ENCODE data around the gene PSMB2. TPM values are rescaled to one million over a fixed set of nuclear protein-coding genes. Genes with fewer than 3 reads are reported as not detected.

The PSMB2 gene
- total and polyA plus RNA-seq, 2 of the 8 experiments (the other 6 are each of a cell fraction or from before 2014, with no cell fraction given), result 91.4 to 101 TPM

- POLR2A ChIA-PET (ENCODE audit: partially characterized antibody), result interaction anchor here (1.1 kb wide), 1 partner anchor 9 kb away, joined by 4 read pairs; no protein-coding TSS in a partner anchor
Observed at GRCh38 chr1:35650416-35650815, 9.1 kb upstream of the PSMB2 start.

More at GRCh38 chr1:35650416-35650815, 9.1 kb upstream of the PSMB2 start:
- H4K91ac ChIP-seq (replicated peaks; ENCODE audit: insufficient read length, low read length), result no peak overlapping the region
- H3K56ac ChIP-seq (replicated peaks; ENCODE audit: insufficient read length, low read depth, low read length), result no peak overlapping the region
- H2BK12ac ChIP-seq (ENCODE audit: low read depth, low read length), result no peak overlapping the region
- no peak overlapping the region for H2AFZ ChIP-seq (ENCODE audit: low read length)
- H3K79me1 ChIP-seq (ENCODE audit: low read depth, low read length), result no peaks in the 10 kb centered on the region
- H3K4me1 ChIP-seq (replicated peaks in 1 of 4; ENCODE audit: control insufficient read depth in 3 of 4, insufficient read depth in 4 of 4, low read length in 3 of 4), result no peaks in the 10 kb centered on the region
- H2BK15ac ChIP-seq (ENCODE audit: low read length), result no peak overlapping the region
- H4K20me1 ChIP-seq (replicated peaks in 1 of 2; ENCODE audit: control insufficient read depth in 1 of 2, insufficient read depth in 2 of 2, low read length in 2 of 2), result no peaks in the 10 kb centered on the region
- no peak for FAIRE-seq
- no peak overlapping the region for H3K4ac ChIP-seq (replicated peaks; ENCODE audit: insufficient read length, low read depth, low read length)
- no peak overlapping the region for H3K18ac ChIP-seq (ENCODE audit: extremely low read depth, low read length)
- CTCF ChIA-PET (ENCODE audit: partially characterized antibody), result interaction anchor here (1.5 to 2.9 kb wide), 2 partner anchors 65 to 77 kb away, joined by 4 to 18 read pairs; no protein-coding TSS in a partner anchor
- no peaks in the 10 kb centered on the region for H3K23me2 ChIP-seq (ENCODE audit: low read depth, low read length)
- no peaks in the 10 kb centered on the region for H3K36me3 ChIP-seq (ENCODE audit: control insufficient read depth in 2 of 4, insufficient read depth in 4 of 4, low read length in 3 of 4)
- no peak for DNase-seq (ENCODE audit: low read depth in 1 of 2, low spot score in 2 of 2)
- no peak overlapping the region for H3K14ac ChIP-seq (ENCODE audit: insufficient read length)
- no peak overlapping the region for H4K8ac ChIP-seq (ENCODE audit: extremely low read depth, insufficient read depth, low read length)
- H3K27me3 ChIP-seq (replicated peaks in 1 of 4; ENCODE audit: control insufficient read depth in 3 of 4, extremely low read depth in 1 of 4, insufficient read depth in 3 of 4, low read length in 3 of 4), result peaks cover 0 to 2% (median 0%) of the 10 kb centered on the region in 4 experiments; a peak in 2 of 7 replicates
- no peak overlapping the region for H3K23ac ChIP-seq (ENCODE audit: insufficient read length)
- no peaks in the 10 kb centered on the region for H3K79me2 ChIP-seq (ENCODE audit: control insufficient read depth in 1 of 2, insufficient read depth in 2 of 2, low read length in 2 of 2)
- no peak overlapping the region for H4K5ac ChIP-seq (ENCODE audit: insufficient read length, low read depth, low read length)
- 85% methylated on average over 3 of the region's 3 CpGs; no CpG with 5 or more reads in 1 of the 2 experiments for WGBS, 2 experiments (ENCODE audit: extremely low coverage in 1 of 2, insufficient coverage in 1 of 2, insufficient read length in 1 of 2, insufficient replicate concordance in 2 of 2, low coverage in 1 of 2, low lambda C conversion rate in 2 of 2, missing lambda C conversion rate in 1 of 2)
- no peak overlapping the region for H3K4me2 ChIP-seq (ENCODE audit: insufficient read depth in 1 of 2, low read depth in 2 of 2, low read length in 2 of 2)
- H3K9ac ChIP-seq (replicated peaks in 1 of 4; ENCODE audit: extremely low read depth in 1 of 4, low read depth in 3 of 4, low read length in 3 of 4), result no peak overlapping the region
- H3K9me3 ChIP-seq (ENCODE audit: insufficient read depth in 2 of 2, low read depth in 1 of 2, low read length in 1 of 2), result no peaks in the 10 kb centered on the region
- H3K27ac ChIP-seq (ENCODE audit: low read depth, low read length), result no peak overlapping the region
- H2AK5ac ChIP-seq (ENCODE audit: low read depth, low read length), result no peak overlapping the region
- no peak overlapping the region for H2BK120ac ChIP-seq (replicated peaks; ENCODE audit: low read depth, low read length)
- TF ChIP-seq SP2 (IDR thresholded peaks at IDR 0.05; ENCODE audit: low read length), result no peak
- H3K4me3 ChIP-seq (ENCODE audit: extremely low read depth in 1 of 4, insufficient read depth in 2 of 4, low read depth in 3 of 4, low read length in 4 of 4), result no peak overlapping the region
- H2BK5ac ChIP-seq (ENCODE audit: low read depth, low read length), result no peak overlapping the region
- H2BK20ac ChIP-seq (ENCODE audit: low read length), result no peak overlapping the region

All from H1 (cell line).